HepG2 (cell line): ENCODE measurements around the gene RAB24. TPM values are rescaled to one million over a fixed set of nuclear protein-coding genes. Genes with fewer than 3 reads are reported as not detected.

Experiments
- ATRX ChIP-seq: sonication (generic); formaldehyde crosslinking; IDR thresholded peaks from 2 replicates; pipeline ENCODE4 v1.4.0; 2020; ENCODE audit warnings: missing genetic modification reagents, borderline replicate concordance
- HOXD1 ChIP-seq: sonication (generic); formaldehyde crosslinking; IDR thresholded peaks from 2 replicates; pipeline ENCODE4 v1.5.0; 2020; ENCODE audit warnings: missing genetic modification reagents
- NFE2 ChIP-seq: sonication (generic); formaldehyde crosslinking; IDR thresholded peaks from 2 replicates; pipeline ENCODE4 v1.4.0; 2020; ENCODE audit warnings: missing genetic modification reagents
- STAT5B ChIP-seq: sonication (generic); formaldehyde crosslinking; IDR thresholded peaks from 2 replicates; pipeline ENCODE4 v1.4.0; 2020; ENCODE audit warnings: missing genetic modification reagents
- TSC22D2 ChIP-seq: sonication (generic); formaldehyde crosslinking; IDR thresholded peaks from 2 replicates; pipeline ENCODE4 v1.5.1; 2020; ENCODE audit warnings: missing genetic modification reagents, mild to moderate bottlenecking, borderline replicate concordance
- ZNF510 ChIP-seq: sonication (generic); formaldehyde crosslinking; IDR thresholded peaks from 2 replicates; pipeline ENCODE4 v1.4.0; 2020; ENCODE audit warnings: low read depth, mild to moderate bottlenecking, missing genetic modification reagents
- polyA plus RNA-seq, 8 experiments: library from polyadenylated mRNA; depleted of rRNA in 3 of 8; stranded (reverse) in 7 of 8; unstranded in 1 of 8; fragments of >200 nt; fragmentation: Illumina TruSeq in 4 of 8; extraction: Trizol in 4 of 8; gene quantifications; 2 replicates each; pipeline versions ENCODE4 v1.2.1 to v1.2.3, GENCODE V29; 2011 to 2016; ENCODE audit warnings: low read depth in 4 of 8, missing spikeins in 1 of 8, mixed read lengths in 1 of 8; ENCODE audit not compliant: insufficient read depth in 1 of 8
- total RNA-seq, 5 experiments: library from RNA; depleted of rRNA; stranded (reverse); fragments of >200 nt; fragmentation: Illumina TruSeq; extraction: Trizol; gene quantifications; 2 replicates each; pipeline ENCODE4 v1.2.3, GENCODE V29; 2016; ENCODE audit warnings: low read depth in 1 of 5
- TF ChIP-seq, protein P1 (sequence below): sonication (generic); formaldehyde crosslinking; IDR thresholded peaks from 2 replicates; pipeline ENCODE4 v1.5.0; 2020; ENCODE audit warnings: missing genetic modification reagents
- TF ChIP-seq, protein P2 (sequence below), 2 experiments: sonication (generic) in 1 of 2; formaldehyde crosslinking in 1 of 2; IDR thresholded peaks; 2 replicates each; pipeline versions ENCODE4 v1.4.0 to v1.6.1; 2016 to 2020; ENCODE audit warnings: borderline replicate concordance in 1 of 2, low read depth in 1 of 2, mild to moderate bottlenecking in 1 of 2, missing genetic modification reagents in 1 of 2
- TF ChIP-seq, protein P3 (sequence below): sonication (generic); formaldehyde crosslinking; IDR thresholded peaks from 2 replicates; pipeline ENCODE4; 2020; ENCODE audit warnings: missing genetic modification reagents, mild to moderate bottlenecking, borderline replicate concordance
- TF ChIP-seq, protein P4 (sequence below): conservative IDR thresholded peaks from 2 replicates; pipeline ENCODE4 v1.6.1; 2018; ENCODE audit warnings: missing genetic modification reagents
- TF ChIP-seq, protein P5 (sequence below): sonication (generic); formaldehyde crosslinking; IDR thresholded peaks from 2 replicates; pipeline ENCODE4 v1.8.0; 2022; ENCODE audit warnings: mild to moderate bottlenecking, missing genetic modification reagents
- TF ChIP-seq, protein P6 (sequence below): sonication (generic); formaldehyde crosslinking; IDR thresholded peaks from 2 replicates; pipeline ENCODE4 v1.5.1; 2020; ENCODE audit warnings: missing genetic modification reagents, mild to moderate bottlenecking, borderline replicate concordance

Gene RAB24
- total and polyA plus RNA-seq, 2 of the 13 experiments (the other 11 are each of a cell fraction or from before 2014, with no cell fraction given): 22.9 to 63.7 TPM

DNA sequence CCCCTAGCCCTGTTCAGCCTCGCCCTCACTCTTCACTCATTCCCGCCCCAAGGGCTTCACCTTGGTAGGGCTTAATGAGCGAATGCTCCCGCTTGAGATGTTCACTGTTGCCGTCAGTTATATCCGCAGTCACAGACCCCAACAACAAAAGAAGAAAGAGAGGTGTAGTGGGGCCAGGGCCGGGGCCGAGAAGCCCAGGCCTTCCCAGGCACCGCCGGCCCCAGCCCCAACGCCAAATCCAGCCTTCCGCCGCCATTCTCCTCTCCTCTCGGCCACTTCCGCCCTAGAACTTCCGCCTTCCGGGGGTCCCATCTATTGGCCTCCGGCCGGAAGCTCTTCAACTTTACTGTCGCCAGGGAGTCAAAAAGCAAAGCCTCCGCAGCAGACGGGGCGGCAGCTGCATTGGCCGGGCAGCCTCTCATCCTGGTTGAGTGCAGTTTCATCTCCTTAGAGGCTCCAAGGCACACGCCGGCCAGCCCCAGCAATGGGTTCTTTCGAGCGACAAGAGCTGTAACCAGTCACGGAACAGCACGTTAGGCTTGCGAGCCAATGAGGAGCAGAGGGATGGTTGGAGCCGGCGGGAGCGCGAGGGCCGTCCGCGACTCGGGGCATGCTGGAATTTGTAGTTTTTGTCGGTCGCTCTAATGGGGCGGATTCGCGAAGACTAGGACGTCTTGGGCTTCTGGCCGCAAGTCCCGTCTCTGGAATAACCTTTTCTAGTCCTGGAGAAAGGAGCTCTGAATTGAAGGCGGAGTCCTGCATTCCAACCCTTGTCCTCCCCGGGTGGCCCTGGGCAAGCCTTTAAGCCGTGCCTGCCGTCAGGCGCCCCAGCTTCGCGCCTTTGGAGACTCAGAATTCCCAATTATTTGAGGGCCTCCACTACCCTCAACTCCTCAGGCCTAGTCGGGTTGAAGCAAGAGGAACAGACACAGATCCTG is 48.1 kb upstream of the RAB24 start, which contains the start of gene LMAN2 (continued):
- TF ChIP-seq TSC22D2 (0 out of 2 replicates have a peak, but pooled peaks have one; percentile 59), ATRX (no peak), ZNF510 (CRISPR knock-in tag) (0 out of 2 replicates have a peak, but pooled peaks have one; percentile 47), NFE2 (CRISPR knock-in tag) (no peak), HOXD1 (CRISPR knock-in tag) (peak; percentile 16; the same call in 1 of the 2 replicates), STAT5B (peak; percentile 7; the same call in 1 of the 2 replicates)
- TF ChIP-seq, protein P1, sequence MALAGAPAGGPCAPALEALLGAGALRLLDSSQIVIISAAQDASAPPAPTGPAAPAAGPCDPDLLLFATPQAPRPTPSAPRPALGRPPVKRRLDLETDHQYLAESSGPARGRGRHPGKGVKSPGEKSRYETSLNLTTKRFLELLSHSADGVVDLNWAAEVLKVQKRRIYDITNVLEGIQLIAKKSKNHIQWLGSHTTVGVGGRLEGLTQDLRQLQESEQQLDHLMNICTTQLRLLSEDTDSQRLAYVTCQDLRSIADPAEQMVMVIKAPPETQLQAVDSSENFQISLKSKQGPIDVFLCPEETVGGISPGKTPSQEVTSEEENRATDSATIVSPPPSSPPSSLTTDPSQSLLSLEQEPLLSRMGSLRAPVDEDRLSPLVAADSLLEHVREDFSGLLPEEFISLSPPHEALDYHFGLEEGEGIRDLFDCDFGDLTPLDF (CRISPR knock-in tag): peak; percentile 92
- TF ChIP-seq, protein P2, sequence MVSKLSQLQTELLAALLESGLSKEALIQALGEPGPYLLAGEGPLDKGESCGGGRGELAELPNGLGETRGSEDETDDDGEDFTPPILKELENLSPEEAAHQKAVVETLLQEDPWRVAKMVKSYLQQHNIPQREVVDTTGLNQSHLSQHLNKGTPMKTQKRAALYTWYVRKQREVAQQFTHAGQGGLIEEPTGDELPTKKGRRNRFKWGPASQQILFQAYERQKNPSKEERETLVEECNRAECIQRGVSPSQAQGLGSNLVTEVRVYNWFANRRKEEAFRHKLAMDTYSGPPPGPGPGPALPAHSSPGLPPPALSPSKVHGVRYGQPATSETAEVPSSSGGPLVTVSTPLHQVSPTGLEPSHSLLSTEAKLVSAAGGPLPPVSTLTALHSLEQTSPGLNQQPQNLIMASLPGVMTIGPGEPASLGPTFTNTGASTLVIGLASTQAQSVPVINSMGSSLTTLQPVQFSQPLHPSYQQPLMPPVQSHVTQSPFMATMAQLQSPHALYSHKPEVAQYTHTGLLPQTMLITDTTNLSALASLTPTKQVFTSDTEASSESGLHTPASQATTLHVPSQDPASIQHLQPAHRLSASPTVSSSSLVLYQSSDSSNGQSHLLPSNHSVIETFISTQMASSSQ (IDR thresholded peaks at IDR 0.05; ENCODE audit: low read depth): no peak
- TF ChIP-seq, protein P2 (CRISPR knock-in tag; IDR thresholded peaks at IDR 0.05; ENCODE audit: borderline replicate concordance): peak; percentile 53; the same call in 1 of the 2 replicates
- TF ChIP-seq, protein P3, sequence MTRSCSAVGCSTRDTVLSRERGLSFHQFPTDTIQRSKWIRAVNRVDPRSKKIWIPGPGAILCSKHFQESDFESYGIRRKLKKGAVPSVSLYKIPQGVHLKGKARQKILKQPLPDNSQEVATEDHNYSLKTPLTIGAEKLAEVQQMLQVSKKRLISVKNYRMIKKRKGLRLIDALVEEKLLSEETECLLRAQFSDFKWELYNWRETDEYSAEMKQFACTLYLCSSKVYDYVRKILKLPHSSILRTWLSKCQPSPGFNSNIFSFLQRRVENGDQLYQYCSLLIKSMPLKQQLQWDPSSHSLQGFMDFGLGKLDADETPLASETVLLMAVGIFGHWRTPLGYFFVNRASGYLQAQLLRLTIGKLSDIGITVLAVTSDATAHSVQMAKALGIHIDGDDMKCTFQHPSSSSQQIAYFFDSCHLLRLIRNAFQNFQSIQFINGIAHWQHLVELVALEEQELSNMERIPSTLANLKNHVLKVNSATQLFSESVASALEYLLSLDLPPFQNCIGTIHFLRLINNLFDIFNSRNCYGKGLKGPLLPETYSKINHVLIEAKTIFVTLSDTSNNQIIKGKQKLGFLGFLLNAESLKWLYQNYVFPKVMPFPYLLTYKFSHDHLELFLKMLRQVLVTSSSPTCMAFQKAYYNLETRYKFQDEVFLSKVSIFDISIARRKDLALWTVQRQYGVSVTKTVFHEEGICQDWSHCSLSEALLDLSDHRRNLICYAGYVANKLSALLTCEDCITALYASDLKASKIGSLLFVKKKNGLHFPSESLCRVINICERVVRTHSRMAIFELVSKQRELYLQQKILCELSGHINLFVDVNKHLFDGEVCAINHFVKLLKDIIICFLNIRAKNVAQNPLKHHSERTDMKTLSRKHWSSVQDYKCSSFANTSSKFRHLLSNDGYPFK (CRISPR knock-in tag): peak; percentile 92; the same call in 1 of the 2 replicates
- TF ChIP-seq, protein P4, sequence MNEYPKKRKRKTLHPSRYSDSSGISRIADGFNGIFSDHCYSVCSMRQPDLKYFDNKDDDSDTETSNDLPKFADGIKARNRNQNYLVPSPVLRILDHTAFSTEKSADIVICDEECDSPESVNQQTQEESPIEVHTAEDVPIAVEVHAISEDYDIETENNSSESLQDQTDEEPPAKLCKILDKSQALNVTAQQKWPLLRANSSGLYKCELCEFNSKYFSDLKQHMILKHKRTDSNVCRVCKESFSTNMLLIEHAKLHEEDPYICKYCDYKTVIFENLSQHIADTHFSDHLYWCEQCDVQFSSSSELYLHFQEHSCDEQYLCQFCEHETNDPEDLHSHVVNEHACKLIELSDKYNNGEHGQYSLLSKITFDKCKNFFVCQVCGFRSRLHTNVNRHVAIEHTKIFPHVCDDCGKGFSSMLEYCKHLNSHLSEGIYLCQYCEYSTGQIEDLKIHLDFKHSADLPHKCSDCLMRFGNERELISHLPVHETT: no peak; the same call in 1 of the 2 replicates
- TF ChIP-seq, protein P5, sequence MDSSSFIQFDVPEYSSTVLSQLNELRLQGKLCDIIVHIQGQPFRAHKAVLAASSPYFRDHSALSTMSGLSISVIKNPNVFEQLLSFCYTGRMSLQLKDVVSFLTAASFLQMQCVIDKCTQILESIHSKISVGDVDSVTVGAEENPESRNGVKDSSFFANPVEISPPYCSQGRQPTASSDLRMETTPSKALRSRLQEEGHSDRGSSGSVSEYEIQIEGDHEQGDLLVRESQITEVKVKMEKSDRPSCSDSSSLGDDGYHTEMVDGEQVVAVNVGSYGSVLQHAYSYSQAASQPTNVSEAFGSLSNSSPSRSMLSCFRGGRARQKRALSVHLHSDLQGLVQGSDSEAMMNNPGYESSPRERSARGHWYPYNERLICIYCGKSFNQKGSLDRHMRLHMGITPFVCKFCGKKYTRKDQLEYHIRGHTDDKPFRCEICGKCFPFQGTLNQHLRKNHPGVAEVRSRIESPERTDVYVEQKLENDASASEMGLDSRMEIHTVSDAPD (CRISPR knock-in tag): no peak
- TF ChIP-seq, protein P6, sequence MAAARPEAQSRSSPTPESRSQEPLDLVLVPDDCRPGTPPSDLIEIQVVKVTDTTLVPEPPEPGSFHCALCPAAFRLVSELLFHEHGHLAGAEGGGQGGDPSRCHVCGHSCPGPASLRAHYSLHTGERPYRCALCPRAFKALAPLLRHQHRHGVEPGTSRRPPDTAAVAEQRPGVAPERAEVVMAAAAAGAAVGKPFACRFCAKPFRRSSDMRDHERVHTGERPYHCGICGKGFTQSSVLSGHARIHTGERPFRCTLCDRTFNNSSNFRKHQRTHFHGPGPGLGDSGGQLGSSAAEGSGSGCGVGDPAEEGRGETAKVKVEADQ (CRISPR knock-in tag): peak; percentile 73; the same call in 1 of the 2 replicates
